Sigmoid colon (tissue), 7 donors: Measurements from ENCODE around the gene BCL2L13. TPM values are rescaled to one million over a fixed set of nuclear protein-coding genes. Genes with fewer than 3 reads are reported as not detected.
"Not testable (repeated sequence)": the region's sequence is repeated elsewhere in the genome, so short reads cannot be mapped to it uniquely, and the experiment has no call there.

Source experiments
- DNase-seq: peaks from one replicate; pipeline ENCODE4 v3.0.0-alpha.2; 2019
- H3K27ac ChIP-seq, 4 donors: fragments of 200-600 bp; sonication (generic); one replicate each; pipeline ENCODE4 v1.5.1; 2016 to 2019; ENCODE audit warnings: mild to moderate bottlenecking in 1 of 4
- H3K27me3 ChIP-seq, 3 donors: fragments of 200-600 bp; sonication (generic); one replicate each; pipeline ENCODE4 v1.5.1; 2019; ENCODE audit warnings: mild to moderate bottlenecking in 1 of 3
- H3K36me3 ChIP-seq, 4 donors: fragments of 200-600 bp; sonication (generic); one replicate each; pipeline ENCODE4 v1.5.1; 2016 to 2019
- H3K4me1 ChIP-seq, 4 donors: fragments of 200-600 bp; sonication (generic); one replicate each; pipeline ENCODE4 v1.5.1; 2017 to 2019
- H3K4me3 ChIP-seq, 4 donors: fragments of 200-600 bp; sonication (generic); one replicate each; pipeline ENCODE4 v1.5.1; 2017 to 2019; ENCODE audit warnings: mild to moderate bottlenecking in 2 of 4, moderate library complexity in 1 of 4
- H3K9me3 ChIP-seq, 4 donors: fragments of 200-600 bp in 3 of 4; sonication (generic) in 3 of 4; one replicate each; pipeline versions ENCODE4 v1.5.1 to v1.6.1; 2013 to 2019
- EP300 ChIP-seq, 4 donors: sonication (generic); formaldehyde crosslinking; IDR thresholded peaks; one replicate each; pipeline ENCODE4 v1.6.1; 2017; ENCODE audit warnings: antibody characterized with exemption in 4 of 4
- POLR2A ChIP-seq, 2 donors: fragments of 450-650 bp; IDR thresholded peaks; one replicate each; pipeline ENCODE4 v1.6.1; 2016; ENCODE audit warnings: antibody characterized with exemption in 2 of 2, mild to moderate bottlenecking in 2 of 2, moderate library complexity in 2 of 2
- POLR2AphosphoS5 ChIP-seq, 4 donors: sonication (generic); formaldehyde crosslinking; IDR thresholded peaks; one replicate each; pipeline ENCODE4 v1.6.1; 2017; ENCODE audit warnings: antibody characterized with exemption in 4 of 4
- WGBS, 2 donors: extraction: QIAGEN DNeasy Blood & Tissue Kit; methylation state at CpG; one replicate each; pipeline ENCODE4 v1.1.7; 2013; 5-methylcytosine and 5-hydroxymethylcytosine counted together
- intact Hi-C: fragments of 100-400 bp; cut with DNase I; formaldehyde crosslinking; loops from one replicate; pipeline ENCODE4 v1.15.1; 2023
- polyA plus RNA-seq, 3 donors: library from polyadenylated mRNA; stranded (reverse); fragments of 200-250 nt; gene quantifications; one replicate each; pipeline ENCODE4 v1.2.3, GENCODE V29; 2013
- total RNA-seq, 4 donors: library from RNA; depleted of rRNA; stranded (reverse); fragments of >200 nt; gene quantifications; one replicate each; pipeline ENCODE4 v1.1.0, GENCODE V29; 2016
- TF ChIP-seq, protein P1 (sequence below), 4 experiments: fragments of 450-650 bp in 3 of 4; fragments of 200-600 bp in 1 of 4; IDR thresholded peaks; one replicate each; pipeline ENCODE4 v1.5.1; 2016 to 2019; ENCODE audit warnings: antibody characterized with exemption in 4 of 4, mild to moderate bottlenecking in 3 of 4, moderate library complexity in 2 of 4
- donor health status: healthy with polysubstance abuse.
- donor health status: Bipolar disorder and iron deficiency.
- donor health status: healthy.

The BCL2L13 gene
- total and polyA plus RNA-seq, 7 donors = 29.4 to 68.1 (median 59.2) TPM

DNA sequence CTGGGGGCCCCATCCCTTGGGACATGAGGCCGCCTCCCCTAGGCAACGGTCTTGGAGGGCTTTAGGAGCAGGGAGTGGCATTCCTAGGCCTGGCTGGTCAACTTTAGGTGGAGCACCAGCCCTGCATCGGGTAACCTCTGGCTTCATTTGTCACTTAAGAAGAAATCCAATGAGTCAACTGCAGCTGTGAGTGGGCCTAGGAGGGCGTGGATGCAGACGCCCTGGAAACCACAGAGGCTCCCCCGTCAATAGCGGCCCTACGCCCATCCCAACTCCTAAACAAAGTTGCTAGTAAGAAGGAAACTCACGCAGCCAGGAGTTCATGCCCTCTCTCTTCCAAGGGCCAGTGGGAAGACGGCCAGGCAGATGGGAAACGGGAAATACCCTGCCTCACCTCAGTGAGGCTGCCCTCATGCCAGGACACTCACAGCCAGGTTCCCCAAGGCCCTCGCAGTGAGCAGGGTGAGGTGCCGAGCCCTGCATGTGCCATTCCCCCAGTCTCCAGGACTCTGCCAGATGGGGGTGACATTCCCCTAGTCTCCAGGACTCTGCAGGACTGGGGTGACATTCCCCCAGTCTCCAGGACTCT, 114.9 kb downstream of the BCL2L13 start:
- no peak for TF ChIP-seq POLR2A (IDR thresholded peaks at IDR 0.05)
- TF ChIP-seq POLR2AphosphoS5 (IDR thresholded peaks at IDR 0.05) = no peak
- no peak for TF ChIP-seq EP300 (IDR thresholded peaks at IDR 0.05)
- TF ChIP-seq, protein P1, sequence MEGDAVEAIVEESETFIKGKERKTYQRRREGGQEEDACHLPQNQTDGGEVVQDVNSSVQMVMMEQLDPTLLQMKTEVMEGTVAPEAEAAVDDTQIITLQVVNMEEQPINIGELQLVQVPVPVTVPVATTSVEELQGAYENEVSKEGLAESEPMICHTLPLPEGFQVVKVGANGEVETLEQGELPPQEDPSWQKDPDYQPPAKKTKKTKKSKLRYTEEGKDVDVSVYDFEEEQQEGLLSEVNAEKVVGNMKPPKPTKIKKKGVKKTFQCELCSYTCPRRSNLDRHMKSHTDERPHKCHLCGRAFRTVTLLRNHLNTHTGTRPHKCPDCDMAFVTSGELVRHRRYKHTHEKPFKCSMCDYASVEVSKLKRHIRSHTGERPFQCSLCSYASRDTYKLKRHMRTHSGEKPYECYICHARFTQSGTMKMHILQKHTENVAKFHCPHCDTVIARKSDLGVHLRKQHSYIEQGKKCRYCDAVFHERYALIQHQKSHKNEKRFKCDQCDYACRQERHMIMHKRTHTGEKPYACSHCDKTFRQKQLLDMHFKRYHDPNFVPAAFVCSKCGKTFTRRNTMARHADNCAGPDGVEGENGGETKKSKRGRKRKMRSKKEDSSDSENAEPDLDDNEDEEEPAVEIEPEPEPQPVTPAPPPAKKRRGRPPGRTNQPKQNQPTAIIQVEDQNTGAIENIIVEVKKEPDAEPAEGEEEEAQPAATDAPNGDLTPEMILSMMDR (IDR thresholded peaks at IDR 0.05) = no peak
- Histone ChIP-seq H3K9me3 (no peaks in the 10 kb centered on the region), H3K4me1 (no peaks in the 10 kb centered on the region), H3K4me3 (no peak overlapping the region), H3K27me3 (no peaks in the 10 kb centered on the region), H3K36me3 (no peaks in the 10 kb centered on the region), H3K27ac (no peak overlapping the region)
- DNase-seq = no peak
- intact Hi-C loops = no loop called here
- 89% methylated on average over 13 of the region's 13 CpGs for WGBS, 2 donors

DNA sequence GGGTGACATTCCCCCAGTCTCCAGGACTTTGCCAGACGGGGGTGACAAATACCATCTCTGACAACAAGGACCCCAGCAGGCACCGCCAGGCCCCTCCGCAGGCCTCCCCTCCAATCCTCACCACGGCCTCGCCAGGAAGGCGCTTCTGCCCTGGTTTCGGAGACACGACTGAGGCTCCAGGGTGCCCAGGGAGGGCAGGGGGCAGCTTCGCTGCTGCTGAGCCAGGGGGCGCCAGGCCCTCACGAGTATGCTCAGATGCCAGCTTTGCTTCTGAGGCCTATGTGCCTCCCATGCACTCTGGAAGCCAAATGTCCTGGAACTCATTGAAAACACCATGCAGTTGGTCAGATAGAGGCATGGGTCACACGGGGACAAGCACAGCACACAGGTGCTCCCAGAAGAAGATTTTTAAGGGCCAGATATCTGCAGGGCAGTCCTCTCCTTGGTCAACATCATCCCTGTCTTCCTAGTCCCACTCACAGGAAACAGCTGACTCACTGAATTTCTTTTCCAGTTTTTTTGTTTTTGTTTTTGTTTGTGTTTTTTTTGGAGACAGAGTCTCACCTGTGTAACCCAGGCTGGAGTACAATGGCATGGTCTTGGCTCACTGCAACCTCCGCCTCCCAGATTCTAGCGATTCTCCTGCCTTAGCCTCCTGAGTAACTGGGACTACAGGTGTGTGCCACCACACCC, 115.8 kb downstream of the BCL2L13 start:
- DNase-seq = no peak
- H3K9me3 ChIP-seq = no peaks in the 10 kb centered on the region
- no peak overlapping the region for H3K27ac ChIP-seq
- intact Hi-C loops = no loop called here
- no peak for TF ChIP-seq POLR2AphosphoS5 (IDR thresholded peaks at IDR 0.05)
- no peak for TF ChIP-seq EP300 (IDR thresholded peaks at IDR 0.05)
- no peak for TF ChIP-seq POLR2A (IDR thresholded peaks at IDR 0.05)
- TF ChIP-seq, protein P1 (IDR thresholded peaks at IDR 0.05) = no peak
- 93 to 94% methylated on average over 14 of the region's 14 CpGs for WGBS, 2 donors
- H3K36me3 ChIP-seq = no peaks in the 10 kb centered on the region
- H3K27me3 ChIP-seq = no peaks in the 10 kb centered on the region
- no peak overlapping the region for H3K4me3 ChIP-seq
- no peaks in the 10 kb centered on the region for H3K4me1 ChIP-seq

DNA sequence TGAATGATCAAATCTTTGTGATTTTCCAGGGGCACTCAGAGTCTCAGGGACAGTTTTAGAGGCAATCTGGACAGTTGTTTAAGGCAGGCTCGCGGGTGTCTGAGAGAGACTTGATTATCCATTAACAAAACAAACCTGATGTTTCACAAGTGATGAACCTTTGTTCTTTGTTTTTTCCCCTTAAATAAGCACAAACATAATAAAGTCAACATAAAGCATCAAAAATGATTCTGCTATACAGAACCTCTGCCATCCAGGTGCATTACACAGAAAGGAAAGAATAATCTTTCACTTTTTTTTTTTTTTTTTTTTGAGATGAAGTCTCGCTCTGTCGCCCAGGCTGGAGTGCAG, 122.6 kb downstream of the BCL2L13 start:
- no peak for TF ChIP-seq EP300 (IDR thresholded peaks at IDR 0.05)
- TF ChIP-seq POLR2A (IDR thresholded peaks at IDR 0.05) = no peak
- TF ChIP-seq POLR2AphosphoS5 (IDR thresholded peaks at IDR 0.05) = no peak
- TF ChIP-seq, protein P1 (IDR thresholded peaks at IDR 0.05) = no peak

DNA sequence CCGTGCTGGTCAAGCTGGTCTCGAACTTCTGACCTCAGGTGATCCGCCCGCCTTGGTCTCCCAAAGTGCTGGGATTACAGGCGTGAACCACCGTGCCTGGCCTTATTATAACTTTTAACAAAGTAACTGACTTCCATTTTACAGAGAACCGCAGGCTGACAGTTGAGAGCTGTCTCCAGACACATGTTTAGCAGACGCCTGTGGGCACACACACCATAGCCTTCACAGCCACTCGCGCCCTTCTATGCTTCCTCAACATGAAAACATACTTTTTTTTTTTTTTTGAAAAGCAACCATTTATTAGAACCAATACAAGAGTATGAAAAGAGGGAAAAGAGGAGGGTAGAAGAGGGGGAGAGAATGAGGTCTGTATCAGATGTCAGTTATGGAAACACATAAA, 124.9 kb downstream of the BCL2L13 start:
- H3K4me1 ChIP-seq, H3K27ac ChIP-seq, H3K27me3 ChIP-seq, H3K36me3 ChIP-seq, intact Hi-C loops, H3K4me3 ChIP-seq, H3K9me3 ChIP-seq, DNase-seq: not testable (repeated sequence)
- WGBS, 2 donors = 67 to 92% methylated on average over 10 of the region's 10 CpGs

More for the DNA sequence above, 122.6 kb downstream of the BCL2L13 start:
- Histone ChIP-seq H3K4me1 (peaks cover 0 to 8% (median 4%) of the 10 kb centered on the region in 4 donors), H3K27ac (no peak overlapping the region), H3K4me3 (no peak overlapping the region), H3K36me3 (no peaks in the 10 kb centered on the region), H3K27me3 (no peaks in the 10 kb centered on the region), H3K9me3 (no peaks in the 10 kb centered on the region)
- intact Hi-C loops = no loop called here
- DNase-seq = no peak
- 24 to 64% methylated on average over 2 of the region's 4 CpGs for WGBS, 2 donors

DNA sequence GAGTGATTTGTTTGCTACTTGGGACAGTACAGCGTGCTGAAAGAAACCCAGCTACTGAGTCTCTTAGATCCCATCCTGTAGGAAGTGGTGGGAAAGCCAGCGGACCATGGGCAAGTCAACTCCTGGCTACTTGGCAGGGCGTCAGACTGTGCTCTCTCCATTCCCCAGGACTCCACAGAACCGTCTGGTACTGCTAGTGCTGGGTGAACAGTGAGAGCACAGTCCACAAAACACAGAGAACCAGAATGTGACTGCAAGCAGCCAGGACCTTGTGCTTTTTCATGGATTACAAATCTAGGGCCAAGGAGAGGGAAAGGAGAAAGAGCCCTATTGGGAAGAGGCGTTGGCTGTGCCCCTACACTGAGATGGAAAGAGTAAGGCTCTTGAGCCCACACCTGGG, 125.5 kb downstream of the BCL2L13 start:
- Histone ChIP-seq H3K9me3 (no peaks in the 10 kb centered on the region), H3K4me1 (peaks cover 0 to 8% (median 4%) of the 10 kb centered on the region in 4 donors), H3K27me3 (no peaks in the 10 kb centered on the region), H3K27ac (no peak overlapping the region), H3K4me3 (no peak overlapping the region), H3K36me3 (no peaks in the 10 kb centered on the region)
- intact Hi-C loops = no loop called here
- TF ChIP-seq, protein P1 (IDR thresholded peaks at IDR 0.05) = no peak
- TF ChIP-seq EP300 (IDR thresholded peaks at IDR 0.05) (no peak), POLR2A (IDR thresholded peaks at IDR 0.05) (no peak), POLR2AphosphoS5 (IDR thresholded peaks at IDR 0.05) (no peak)
- 85 to 89% methylated on average over 5 of the region's 5 CpGs for WGBS, 2 donors
- no peak for DNase-seq

DNA sequence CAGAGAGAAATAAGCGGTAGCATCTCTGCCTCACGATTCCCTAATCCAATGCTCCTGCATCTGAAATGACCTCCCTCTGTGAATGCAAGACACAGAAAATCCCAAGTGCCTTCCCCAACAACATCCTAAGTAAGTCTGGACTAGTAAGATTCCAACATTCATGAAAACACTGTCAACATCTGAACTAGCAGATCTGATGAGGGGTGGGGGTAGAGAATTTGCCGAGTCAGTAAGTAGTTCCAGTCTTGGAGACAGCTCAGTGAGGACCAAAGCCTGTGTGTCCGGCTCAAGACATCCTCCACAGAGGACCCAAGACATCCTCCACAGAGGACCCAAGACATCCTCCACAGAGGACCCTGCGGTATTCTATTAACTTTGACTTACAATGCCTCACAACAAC, 126.3 kb downstream of the BCL2L13 start:
- WGBS, 2 donors = 86 to 94% methylated on average over 5 of the region's 5 CpGs
- H3K36me3 ChIP-seq, DNase-seq, H3K9me3 ChIP-seq, H3K4me1 ChIP-seq, intact Hi-C loops, H3K27ac ChIP-seq, H3K27me3 ChIP-seq, H3K4me3 ChIP-seq: not testable (repeated sequence)
